GM12865 (cell line): ENCODE measurements around the gene GJC3.
"Not testable (repeated sequence)": the region's sequence is repeated elsewhere in the genome, so short reads cannot be mapped to it uniquely, and the experiment has no call there.

ENCODE experiments used
- DNase-seq: peaks from one replicate; pipeline ENCODE4 v3.0.0; 2010; ENCODE audit warnings: low read depth
- H3K4me3 ChIP-seq: 2 replicates; pipeline ENCODE4 v1.5.1; 2011; ENCODE audit warnings: mild to moderate bottlenecking, low read depth, low read length, control low read depth
- TF ChIP-seq, protein P1 (sequence below): IDR thresholded peaks from 2 replicates; pipeline ENCODE4 v1.5.1; 2011; ENCODE audit warnings: low read length, control low read depth, low read depth, inconsistent platforms; ENCODE audit not compliant: insufficient read depth; ENCODE audit errors: missing control alignments

Gene GJC3

DNA sequence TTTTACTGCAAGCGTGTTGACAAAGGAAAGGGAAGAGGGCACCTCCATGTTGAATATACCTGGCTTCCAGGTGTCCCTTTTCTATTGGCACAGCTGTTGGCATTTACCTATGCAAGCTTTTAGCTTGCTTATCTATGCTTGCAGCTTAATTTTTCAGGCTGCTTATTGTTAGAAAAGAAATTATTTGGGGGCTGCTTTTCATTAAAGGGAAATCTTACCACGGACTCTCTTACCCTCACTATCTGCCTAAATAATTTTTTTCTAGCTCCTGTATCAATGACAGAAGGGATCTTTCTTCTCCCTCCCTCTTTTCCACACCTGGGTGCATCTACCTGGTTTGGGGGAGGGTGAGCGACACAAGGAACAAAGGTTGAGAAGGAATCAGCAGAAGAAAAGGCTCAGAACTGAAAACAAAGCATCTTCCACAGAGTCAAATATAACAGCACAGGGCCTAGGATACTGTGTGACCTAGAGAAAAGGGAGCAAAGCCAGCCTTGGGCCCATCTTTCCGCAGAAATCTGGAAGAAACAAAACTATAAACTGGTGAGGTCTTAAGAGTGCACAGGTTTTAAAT is 15.2 kb upstream of the GJC3 start:
- DNase-seq = no peak

DNA sequence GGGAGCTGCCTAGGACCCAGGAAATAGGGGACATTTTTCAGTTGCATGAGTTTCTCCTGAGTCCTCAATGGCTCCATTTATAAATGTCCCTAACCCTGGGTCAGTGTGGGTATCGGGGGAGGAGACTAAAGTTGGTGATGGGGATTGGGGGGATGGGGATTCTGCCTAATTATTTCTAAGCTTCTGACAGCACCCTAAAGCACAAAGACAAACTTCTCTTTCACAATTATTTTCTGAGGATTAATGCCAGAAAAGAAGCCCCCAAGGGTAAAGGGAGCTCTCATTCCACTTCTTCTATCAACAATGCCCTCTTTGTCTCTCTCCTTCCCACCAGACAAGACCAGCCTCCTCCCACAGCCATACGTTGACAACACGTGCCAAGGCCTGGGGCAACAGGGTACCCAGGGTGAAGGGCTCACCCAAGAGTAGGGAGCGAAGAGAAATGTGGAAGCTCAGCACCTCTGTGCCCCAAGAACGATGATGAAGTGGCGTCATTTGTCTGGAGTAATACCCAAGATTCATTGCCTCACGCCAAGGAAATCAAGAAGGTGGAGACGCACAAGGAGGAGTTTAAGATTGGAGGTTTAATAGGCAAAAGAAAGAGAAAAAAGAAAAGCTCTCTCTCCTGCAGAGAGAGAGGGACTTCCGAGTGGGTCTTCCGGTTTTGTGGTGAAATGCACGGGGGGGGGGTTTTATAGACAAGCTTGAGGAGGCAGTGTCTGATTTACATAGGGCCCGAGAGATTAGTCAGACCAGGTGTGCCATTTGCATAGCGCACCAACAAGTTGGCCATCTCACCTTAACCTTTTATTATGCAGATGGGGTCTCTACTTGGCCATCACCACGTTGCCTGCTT is 14.4 kb upstream of the GJC3 start:
- DNase-seq = no peak
- TF ChIP-seq, protein P1, sequence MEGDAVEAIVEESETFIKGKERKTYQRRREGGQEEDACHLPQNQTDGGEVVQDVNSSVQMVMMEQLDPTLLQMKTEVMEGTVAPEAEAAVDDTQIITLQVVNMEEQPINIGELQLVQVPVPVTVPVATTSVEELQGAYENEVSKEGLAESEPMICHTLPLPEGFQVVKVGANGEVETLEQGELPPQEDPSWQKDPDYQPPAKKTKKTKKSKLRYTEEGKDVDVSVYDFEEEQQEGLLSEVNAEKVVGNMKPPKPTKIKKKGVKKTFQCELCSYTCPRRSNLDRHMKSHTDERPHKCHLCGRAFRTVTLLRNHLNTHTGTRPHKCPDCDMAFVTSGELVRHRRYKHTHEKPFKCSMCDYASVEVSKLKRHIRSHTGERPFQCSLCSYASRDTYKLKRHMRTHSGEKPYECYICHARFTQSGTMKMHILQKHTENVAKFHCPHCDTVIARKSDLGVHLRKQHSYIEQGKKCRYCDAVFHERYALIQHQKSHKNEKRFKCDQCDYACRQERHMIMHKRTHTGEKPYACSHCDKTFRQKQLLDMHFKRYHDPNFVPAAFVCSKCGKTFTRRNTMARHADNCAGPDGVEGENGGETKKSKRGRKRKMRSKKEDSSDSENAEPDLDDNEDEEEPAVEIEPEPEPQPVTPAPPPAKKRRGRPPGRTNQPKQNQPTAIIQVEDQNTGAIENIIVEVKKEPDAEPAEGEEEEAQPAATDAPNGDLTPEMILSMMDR = no peak
- no peak overlapping the region for H3K4me3 ChIP-seq

More for the DNA sequence above, 15.2 kb upstream of the GJC3 start:
- TF ChIP-seq, protein P1 = no peak
- no peak overlapping the region for H3K4me3 ChIP-seq

DNA sequence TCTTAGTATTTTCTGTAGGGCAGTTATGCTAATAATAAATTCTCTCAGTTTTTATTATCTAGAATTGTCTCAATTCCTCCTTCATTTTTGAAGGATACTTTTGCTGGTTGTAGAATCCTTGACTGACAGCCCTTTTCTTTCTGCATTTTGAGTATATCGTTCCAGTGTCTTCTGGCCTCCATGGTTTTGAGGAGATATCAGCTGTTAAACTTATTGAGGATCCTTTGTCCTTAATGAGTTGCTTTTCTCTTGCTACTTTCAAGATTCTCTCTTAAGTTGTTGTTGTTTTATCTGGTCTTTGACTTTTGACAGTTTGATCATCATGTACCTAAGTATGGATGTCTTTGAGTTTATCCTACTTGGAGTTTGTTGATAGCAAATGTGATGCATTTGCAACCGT is 8.9 kb upstream of the GJC3 start:
- no peak overlapping the region for H3K4me3 ChIP-seq
- DNase-seq = no peak
- TF ChIP-seq, protein P1 = no peak

DNA sequence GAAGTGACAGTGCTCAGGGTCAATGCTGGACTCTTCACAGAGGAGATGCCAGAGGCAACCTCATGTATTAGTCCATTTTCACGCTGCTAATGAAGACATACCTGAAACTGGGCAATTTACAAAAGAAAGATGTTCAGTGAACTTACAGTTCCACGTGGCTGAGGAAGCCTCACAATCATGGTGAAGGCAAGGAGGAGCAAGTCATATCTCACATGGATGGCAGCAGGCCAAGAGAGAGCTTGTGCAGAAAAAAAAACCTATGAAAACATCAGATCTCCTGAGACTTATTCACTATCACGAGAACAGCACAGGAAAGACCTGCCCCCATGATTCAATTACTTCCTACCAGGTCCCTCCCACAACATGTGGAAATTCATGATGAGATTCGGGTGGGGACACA is 5.6 kb upstream of the GJC3 start:
- peak; percentile 27 for DNase-seq

DNA sequence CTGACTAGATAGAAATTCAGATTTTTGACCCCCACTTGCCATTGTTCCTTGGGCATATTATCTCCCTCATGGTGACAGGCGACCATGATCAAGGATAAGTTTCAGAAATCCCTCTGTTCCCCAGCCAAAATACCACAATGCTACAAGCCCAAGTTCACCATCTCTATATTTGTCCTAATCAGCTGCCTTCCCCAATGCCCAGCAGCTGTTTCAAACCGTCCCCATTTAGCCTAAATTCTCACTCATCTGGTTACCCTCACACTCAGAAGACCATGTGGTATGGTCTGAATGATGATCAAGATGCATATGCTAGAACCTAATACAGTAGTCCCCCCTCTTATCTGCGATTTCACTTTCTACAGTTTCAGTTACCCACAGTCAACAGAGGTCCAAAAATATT is 956 bp upstream of the GJC3 start:
- TF ChIP-seq, protein P1 = no peak
- H3K4me3 ChIP-seq = no peak overlapping the region
- no peak for DNase-seq

More for the DNA sequence above, 5.6 kb upstream of the GJC3 start:
- H3K4me3 ChIP-seq = not testable (repeated sequence)

- no peak for DNase-seq
- no peak overlapping the region for H3K4me3 ChIP-seq
- TF ChIP-seq, protein P1 = no peak
These were observed 272 bp upstream of the GJC3 start for GRCh38 chr7:99929730-99930053.

DNA sequence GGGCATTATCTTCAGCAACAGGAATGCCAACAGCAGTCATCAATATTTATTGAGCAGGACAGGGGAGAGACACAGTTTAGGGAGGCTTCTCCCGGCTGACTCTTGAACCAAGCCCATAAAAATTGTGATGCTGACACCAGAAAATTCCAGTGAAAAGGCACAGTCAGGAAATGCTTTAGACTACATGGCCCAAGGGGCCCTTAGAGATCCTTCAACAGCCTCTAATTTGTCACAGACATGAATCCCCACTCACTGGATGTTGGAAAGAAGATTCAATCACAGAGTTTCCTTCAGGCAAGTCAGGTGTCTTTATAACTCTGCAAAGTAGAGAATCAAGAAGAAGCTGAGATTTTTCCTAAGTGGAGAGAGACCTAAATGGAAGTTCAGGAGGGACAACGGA is 1.2 kb downstream of the GJC3 start:
- TF ChIP-seq, protein P1 = no peak
- no peak overlapping the region for H3K4me3 ChIP-seq
- no peak for DNase-seq
